Right atrium auricular region (tissue), 2 donors: ENCODE data around the gene ZNF624. TPM values are rescaled to one million over a fixed set of nuclear protein-coding genes. Genes with fewer than 3 reads are reported as not detected.

Source experiments
- DNase-seq: peaks from one replicate; pipeline ENCODE4 v3.0.0-alpha.2; 2019; ENCODE audit warnings: low spot score
- H3K27ac ChIP-seq, 2 donors: fragments of 200-600 bp; sonication (generic); 1 replicate in 1 of 2; 2 replicates in 1 of 2; pipeline ENCODE4 v1.5.1; 2016 to 2019
- H3K27me3 ChIP-seq, 2 donors: fragments of 200-600 bp; sonication (generic); one replicate each; pipeline versions ENCODE4 v1.5.1 to v1.6.0; 2017 to 2019
- H3K36me3 ChIP-seq: fragments of 200-600 bp; sonication (generic); one replicate; pipeline ENCODE4 v1.5.1; 2016
- H3K4me1 ChIP-seq, 2 donors: fragments of 200-600 bp; sonication (generic); one replicate each; pipeline versions ENCODE4 v1.5.1 to v1.6.0; 2017 to 2019
- H3K4me3 ChIP-seq, 2 donors: fragments of 200-600 bp; sonication (generic); 1 replicate in 1 of 2; 2 replicates in 1 of 2; pipeline ENCODE4 v1.5.1; 2017 to 2019; ENCODE audit warnings: mild to moderate bottlenecking in 1 of 2, moderate library complexity in 1 of 2
- H3K9me3 ChIP-seq, 2 donors: fragments of 200-600 bp; sonication (generic); one replicate each; pipeline ENCODE4 v1.5.1; 2019
- CTCF ChIP-seq, 2 donors: fragments of 200-600 bp; sonication (generic); IDR thresholded peaks; one replicate each; pipeline ENCODE4 v1.5.1; 2019; ENCODE audit warnings: antibody characterized with exemption in 2 of 2
- total RNA-seq, 2 donors: library from RNA; depleted of rRNA; stranded (reverse); fragments of >200 nt; gene quantifications; one replicate each; pipeline ENCODE4 v1.1.0, GENCODE V29; 2016

ZNF624 gene
- total RNA-seq, 2 donors from 2014 or later: 0.55 to 0.78 TPM

- H3K4me3 ChIP-seq: no peak overlapping the region
- peaks cover 19 to 85% of the 10 kb centered on the region in 2 donors for H3K9me3 ChIP-seq
- no peak for TF ChIP-seq CTCF (IDR thresholded peaks at IDR 0.05)
- no peak for DNase-seq
- H3K27ac ChIP-seq: no peak overlapping the region
- peaks cover 45% of the 10 kb centered on the region for H3K36me3 ChIP-seq
- no peaks in the 10 kb centered on the region for H3K4me1 ChIP-seq
- no peaks in the 10 kb centered on the region for H3K27me3 ChIP-seq
Measured at GRCh38 chr17:16623282-16623681, 30.4 kb downstream of the ZNF624 start.

GRCh38 chr17:16622540-16623277, 30.9 kb downstream of the ZNF624 start:
- H3K4me1 ChIP-seq: no peaks in the 10 kb centered on the region
- no peak overlapping the region for H3K4me3 ChIP-seq
- peaks cover 19 to 91% of the 10 kb centered on the region in 2 donors for H3K9me3 ChIP-seq
- H3K27me3 ChIP-seq: no peaks in the 10 kb centered on the region
- no peak overlapping the region for H3K27ac ChIP-seq
- DNase-seq: no peak
- peaks cover 45% of the 10 kb centered on the region for H3K36me3 ChIP-seq
- TF ChIP-seq CTCF (IDR thresholded peaks at IDR 0.05): no peak

GRCh38 chr17:16617481-16618060, 36.1 kb downstream of the ZNF624 start:
- no peak overlapping the region for H3K27ac ChIP-seq
- H3K9me3 ChIP-seq: peaks cover 7 to 75% of the 10 kb centered on the region in 2 donors
- no peaks in the 10 kb centered on the region for H3K4me1 ChIP-seq
- TF ChIP-seq CTCF (IDR thresholded peaks at IDR 0.05): no peak
- no peaks in the 10 kb centered on the region for H3K27me3 ChIP-seq
- no peak for DNase-seq
- H3K36me3 ChIP-seq: no peaks in the 10 kb centered on the region
- no peak overlapping the region for H3K4me3 ChIP-seq

- Histone ChIP-seq H3K36me3 (no peaks in the 10 kb centered on the region), H3K9me3 (peaks cover 0 to 5% of the 10 kb centered on the region in 2 donors), H3K4me3 (no peak overlapping the region), H3K27me3 (no peaks in the 10 kb centered on the region), H3K27ac (no peak overlapping the region), H3K4me1 (no peaks in the 10 kb centered on the region)
- TF ChIP-seq CTCF (IDR thresholded peaks at IDR 0.05): no peak
- DNase-seq: no peak
Measured at GRCh38 chr17:16599537-16599936, 54.1 kb downstream of the ZNF624 start.

- Histone ChIP-seq H3K27me3 (no peaks in the 10 kb centered on the region), H3K4me1 (peaks cover 0 to 5% of the 10 kb centered on the region in 2 donors), H3K27ac (no peak overlapping the region), H3K4me3 (no peak overlapping the region), H3K36me3 (no peaks in the 10 kb centered on the region), H3K9me3 (no peaks in the 10 kb centered on the region)
- DNase-seq: no peak
- no peak for TF ChIP-seq CTCF (IDR thresholded peaks at IDR 0.05)
Measured at GRCh38 chr17:16593356-16594102, 60.1 kb downstream of the ZNF624 start.
